ENCODE results near the gene KMT2E.

KMT2E gene

DNA sequence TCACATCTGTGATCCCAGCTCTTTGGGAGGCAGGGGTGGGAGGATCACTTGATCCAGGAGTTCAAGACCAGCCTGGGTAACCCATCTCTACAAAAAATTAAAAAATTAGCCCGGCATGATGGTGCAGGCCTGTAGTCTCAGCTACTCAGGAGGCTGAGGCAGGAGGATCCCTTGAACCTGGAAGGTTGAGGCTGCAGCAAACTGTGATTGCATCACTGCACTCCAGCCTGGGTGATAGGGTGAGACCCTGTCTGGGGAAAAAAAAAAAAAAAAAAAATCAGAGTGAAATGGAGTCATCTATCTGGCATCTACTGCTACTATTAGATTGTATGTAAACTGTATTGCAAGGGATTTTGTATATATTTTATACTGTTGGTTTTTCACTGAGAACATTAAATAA is 59.1 kb downstream of the KMT2E start:
- no peak for DNase-seq (ENCODE audit: low read depth)

DNA sequence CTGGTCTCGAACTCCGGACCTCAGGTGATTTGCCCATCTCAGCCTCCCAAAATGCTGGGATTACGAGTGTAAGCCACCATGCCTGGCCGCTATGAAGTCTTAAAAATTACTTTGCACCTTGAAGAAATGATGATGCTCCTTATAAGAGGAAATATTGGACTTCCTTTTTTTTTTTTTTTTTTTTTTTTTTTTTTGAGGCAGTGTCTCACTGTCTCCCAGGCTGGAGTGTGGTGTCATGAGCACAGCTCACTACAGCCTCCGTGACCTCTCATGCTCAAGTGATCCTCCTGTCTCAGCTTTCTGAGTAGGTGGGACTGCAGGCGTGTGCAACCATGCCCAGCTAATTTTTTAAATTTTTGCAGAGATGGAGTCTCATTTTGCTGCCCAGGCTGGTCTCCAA is 65.3 kb downstream of the KMT2E start:
- DNase-seq (ENCODE audit: low read depth), result no peak

DNA sequence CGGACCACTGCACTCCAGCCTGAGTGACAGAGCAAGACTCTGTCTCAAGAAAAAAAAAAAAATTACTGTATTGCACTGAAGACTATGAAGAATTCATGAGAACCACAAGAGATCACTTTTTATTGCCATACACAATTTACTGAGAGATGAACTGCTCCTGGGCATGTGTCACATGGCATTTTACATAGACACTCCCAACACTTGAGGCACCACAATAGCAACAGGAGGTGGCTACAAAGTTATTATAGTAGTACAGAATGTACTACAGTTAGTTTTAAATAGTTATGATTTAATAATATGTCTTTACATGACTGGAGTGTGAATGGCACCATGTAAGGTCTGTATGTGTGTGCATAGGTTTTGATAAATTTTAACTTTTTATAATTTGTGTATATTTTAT is 70.6 kb downstream of the KMT2E start:
- no peak for DNase-seq (ENCODE audit: low read depth)

- DNase-seq (ENCODE audit: low read depth), result no peak
These were observed 72.8 kb downstream of the KMT2E start for GRCh38 chr7:105086850-105087249.

DNA sequence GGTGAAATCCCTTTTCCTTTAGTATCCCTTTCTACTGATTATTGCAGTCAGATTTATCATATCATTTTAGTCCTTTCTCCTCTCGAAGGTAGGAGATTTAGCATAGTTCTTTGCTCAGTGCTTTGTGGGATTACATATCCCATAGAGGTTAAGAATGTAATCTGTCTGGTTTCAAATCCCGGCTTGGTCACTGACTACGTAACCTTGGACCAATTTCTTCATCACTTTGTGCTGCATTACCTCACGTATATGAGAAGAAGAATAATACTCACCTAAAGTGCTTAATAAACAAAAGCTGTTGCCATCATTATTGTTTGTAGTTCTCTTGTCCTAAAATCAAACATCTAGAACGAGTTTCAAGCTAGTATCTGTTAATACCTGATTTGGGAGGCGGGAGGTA is 74.0 kb downstream of the KMT2E start:
- DNase-seq (ENCODE audit: low read depth), result no peak

DNA sequence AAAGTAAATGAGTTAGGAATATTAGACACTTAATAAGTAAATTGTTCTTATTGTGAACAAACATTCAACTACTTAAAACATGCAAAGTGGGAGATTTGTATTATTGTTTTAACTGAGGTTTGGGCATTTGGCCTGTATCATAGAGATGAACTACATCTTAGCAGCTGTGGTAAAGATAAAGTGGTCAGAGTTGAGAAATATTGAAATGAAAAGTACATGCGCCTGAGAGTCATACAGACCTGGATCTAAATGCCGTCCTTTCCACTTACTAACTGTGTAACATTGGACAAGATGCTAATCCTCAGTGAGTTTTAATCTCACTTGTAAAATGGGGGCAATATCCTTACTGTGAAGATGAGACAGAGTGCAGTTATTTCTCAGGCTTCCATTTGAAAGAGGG is 74.5 kb downstream of the KMT2E start:
- DNase-seq (ENCODE audit: low read depth), result no peak

GRCh38 chr7:105094966-105095365 is 81.0 kb downstream of the KMT2E start:
- DNase-seq (ENCODE audit: low read depth), result no peak

DNA sequence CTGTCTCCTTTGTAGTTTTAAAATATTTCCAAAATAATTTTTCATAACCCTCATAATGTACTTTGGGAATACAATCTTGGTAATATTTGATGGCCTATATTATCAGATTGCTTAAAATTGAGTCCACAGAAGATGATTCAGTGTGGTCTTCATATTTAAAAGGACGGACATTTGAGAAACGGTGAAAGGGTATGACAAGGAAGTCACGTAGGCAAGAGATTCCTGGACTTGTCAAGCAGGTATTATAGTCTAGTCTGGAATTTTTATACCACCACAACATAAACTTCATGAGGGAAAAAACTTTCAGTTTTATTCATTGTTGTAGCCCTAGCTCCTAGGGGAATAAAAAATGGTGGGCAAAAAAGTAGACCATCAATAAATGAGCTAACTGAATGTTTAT is 82.3 kb downstream of the KMT2E start:
- DNase-seq (ENCODE audit: low read depth), result no peak

- DNase-seq (ENCODE audit: low read depth), result peak; percentile 32
These were observed 83.6 kb downstream of the KMT2E start for GRCh38 chr7:105097619-105098018.

- DNase-seq (ENCODE audit: low read depth), result no peak
These were observed 85.0 kb downstream of the KMT2E start for GRCh38 chr7:105098863-105099515.

DNA sequence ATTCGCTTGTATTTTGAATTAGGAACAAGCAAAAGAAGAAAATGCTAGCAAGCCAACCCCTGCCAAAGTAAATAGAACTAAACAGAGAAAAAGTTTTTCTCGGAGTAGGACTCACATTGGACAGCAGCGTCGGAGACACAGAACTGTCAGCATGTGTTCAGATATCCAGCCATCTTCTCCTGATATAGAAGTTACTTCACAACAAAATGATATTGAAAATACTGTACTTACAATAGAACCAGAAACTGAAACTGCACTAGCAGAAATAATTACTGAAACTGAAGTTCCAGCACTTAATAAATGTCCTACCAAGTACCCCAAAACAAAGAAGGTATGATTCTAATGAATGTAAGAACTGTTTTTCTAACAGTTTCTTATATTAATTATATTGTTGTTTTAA is 87.9 kb downstream of the KMT2E start:
- no peak for DNase-seq (ENCODE audit: low read depth)

- DNase-seq (ENCODE audit: low read depth), result no peak
These were observed 88.8 kb downstream of the KMT2E start for GRCh38 chr7:105102557-105103352.

GRCh38 chr7:105105579-105105978 is 91.6 kb downstream of the KMT2E start:
- no peak for DNase-seq (ENCODE audit: low read depth)

DNA sequence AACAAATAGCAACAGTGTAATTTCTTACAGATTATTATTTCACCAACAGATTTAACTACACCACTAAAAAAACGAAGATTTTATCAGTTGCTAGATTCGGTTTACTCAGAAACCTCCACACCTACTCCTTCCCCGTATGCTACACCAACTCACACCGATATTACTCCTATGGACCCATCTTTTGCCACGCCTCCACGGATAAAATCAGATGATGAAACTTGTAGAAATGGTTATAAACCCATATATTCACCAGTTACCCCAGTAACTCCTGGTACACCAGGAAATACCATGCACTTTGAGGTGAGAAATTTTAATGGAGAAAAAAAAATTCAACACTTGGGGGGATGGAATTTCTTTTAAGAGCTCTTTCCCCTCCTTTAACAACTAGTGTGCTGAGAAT is 92.5 kb downstream of the KMT2E start:
- no peak for DNase-seq (ENCODE audit: low read depth)

- DNase-seq (ENCODE audit: low read depth), result no peak
These were observed 93.5 kb downstream of the KMT2E start for GRCh38 chr7:105107458-105107857.

GRCh38 chr7:105112440-105113418 is 98.7 kb downstream of the KMT2E start:
- no peak for DNase-seq (ENCODE audit: low read depth)

DNA sequence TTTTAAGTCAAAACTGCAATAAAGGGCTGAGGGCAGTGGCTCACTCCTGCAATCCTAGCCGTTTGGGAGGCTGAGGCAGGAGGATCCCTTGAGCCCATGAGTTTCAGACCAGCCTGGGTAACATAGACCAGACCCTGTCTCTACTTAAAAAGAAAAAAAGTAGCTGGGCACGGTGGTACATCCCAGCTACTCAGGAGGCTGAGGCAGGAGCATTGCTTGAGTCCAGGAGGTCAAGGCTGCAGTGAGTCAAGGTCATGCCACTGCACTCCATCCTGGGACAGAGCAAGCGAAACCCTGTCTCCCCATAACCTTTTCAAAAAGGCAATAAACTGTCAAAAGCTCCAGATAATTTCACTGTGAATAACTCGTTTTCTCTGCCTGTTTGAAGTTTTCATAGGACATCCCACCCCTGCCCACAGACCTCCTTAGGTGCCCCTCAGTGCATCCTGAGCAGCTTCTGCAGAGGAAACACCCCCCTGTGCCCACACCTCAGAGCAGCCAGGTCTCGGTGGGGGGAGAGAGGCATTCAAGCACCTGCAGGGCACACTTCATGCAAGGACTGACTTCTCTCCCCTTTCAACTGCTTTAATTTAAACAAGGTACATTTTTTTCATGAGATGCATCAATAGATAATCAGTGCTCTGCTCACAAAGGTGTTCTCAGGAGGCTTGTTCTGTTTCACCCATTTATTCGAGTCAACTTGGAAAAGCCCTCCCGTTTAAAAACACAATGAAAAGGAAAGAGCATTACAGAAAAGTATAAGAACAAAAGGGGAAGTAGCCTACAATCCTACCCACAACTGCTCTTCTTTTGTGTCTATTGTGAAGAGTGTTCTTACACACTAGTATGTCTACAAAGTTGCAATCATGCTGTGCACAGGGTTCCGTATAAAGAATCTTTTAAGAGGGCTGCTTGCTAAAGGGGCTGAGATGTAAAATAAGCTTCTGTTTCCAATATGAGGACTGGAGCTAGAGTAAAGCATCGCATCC is 104.9 kb downstream of the KMT2E start:
- DNase-seq (ENCODE audit: low read depth), result no peak

DNA sequence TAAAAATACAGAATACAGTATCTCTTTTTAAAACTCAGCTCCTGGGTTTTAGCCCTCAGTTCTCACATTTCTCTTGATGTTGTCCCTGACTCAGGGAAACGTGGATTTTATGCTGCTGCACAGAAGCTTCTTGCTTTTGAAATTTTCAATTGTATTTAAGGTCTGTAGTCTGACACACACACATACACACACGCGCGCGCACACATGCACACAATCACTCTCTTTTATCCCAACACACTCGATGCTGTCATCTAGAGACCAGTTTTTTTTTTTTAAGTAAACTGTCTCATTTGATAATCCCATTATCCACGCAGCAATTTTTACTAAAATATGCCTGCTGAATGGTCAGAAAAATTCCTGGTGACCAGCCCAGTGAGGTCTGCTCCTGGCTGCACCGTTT is 108.6 kb downstream of the KMT2E start:
- no peak for DNase-seq (ENCODE audit: low read depth)

DNA sequence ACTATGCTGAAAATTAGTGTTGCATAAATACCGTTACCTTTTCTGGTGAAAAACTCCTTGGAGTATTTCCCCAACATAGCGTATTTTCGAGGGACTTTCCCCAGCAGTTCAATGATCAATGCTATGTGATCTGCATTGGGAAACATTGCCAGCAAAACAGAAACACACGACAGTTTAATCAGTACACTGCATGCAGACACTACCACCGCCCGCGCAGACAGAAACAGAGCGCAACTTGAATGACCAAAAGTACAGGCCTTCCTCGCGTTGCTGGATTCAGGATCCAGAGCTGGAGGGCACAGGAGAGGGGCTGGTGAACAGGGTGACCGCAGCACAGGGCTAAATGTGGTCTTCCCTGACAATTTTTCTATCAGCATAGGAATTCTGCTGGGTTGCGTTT is 111.7 kb downstream of the KMT2E start:
- DNase-seq (ENCODE audit: low read depth), result no peak

DNA sequence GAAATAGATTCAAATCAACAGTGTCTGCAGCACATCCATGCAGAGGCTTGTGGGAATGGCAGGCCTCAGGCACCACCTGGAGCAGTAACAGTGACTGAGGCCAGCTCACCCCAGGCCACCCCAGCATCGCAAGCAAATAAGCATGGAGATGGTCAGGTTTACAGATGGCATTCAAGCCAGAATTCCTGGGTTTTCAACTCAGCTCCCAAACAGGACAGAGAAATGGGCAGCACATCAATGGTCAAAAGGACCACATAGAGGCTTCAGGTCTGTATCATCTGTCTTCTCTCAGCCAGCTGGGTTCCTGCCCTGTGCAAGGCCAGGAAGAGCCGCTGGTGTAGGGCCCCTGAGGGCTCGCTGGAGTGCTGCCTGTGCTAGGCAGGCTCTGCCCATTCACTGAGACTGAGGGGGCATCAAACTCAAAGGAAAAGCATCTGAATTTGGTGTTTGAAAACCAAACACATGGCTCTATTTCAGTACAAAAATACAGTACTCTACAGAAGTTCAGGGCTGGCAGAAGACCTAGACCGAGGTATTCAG is 112.5 kb downstream of the KMT2E start:
- no peak for DNase-seq (ENCODE audit: low read depth)

DNA sequence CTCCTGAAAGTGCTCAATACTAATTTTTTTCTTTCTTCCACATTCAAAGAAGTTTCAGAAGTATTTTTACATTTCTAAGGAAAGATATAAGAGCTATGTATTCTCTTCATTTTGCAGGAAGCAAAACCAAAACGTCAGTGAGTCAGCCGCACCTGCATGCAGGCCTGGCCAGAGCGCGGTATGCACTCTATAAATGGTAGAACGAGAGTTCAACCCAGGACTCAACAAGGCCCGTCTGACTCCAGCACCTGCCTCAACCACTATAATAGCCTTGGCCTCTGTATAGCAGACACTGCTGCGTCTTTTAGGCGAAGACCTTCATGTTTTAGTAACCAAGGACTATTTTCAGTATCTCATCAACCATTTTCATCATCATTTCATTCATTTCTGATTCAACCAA is 113.2 kb downstream of the KMT2E start:
- DNase-seq (ENCODE audit: low read depth), result no peak

Measured in GM04504 (cell line).